Stimulated activated CD4-positive, alpha-beta T cell treated with anti-CD3 and anti-CD28 coated beads, Interleukin-4, amount 100 ng/mL, for 1 hour (primary cell): ENCODE results near the gene EBF3.

Experiments used
- DNase-seq: peaks from one replicate; pipeline ENCODE4 v3.0.0-alpha.2; 2020

EBF3 gene

DNA sequence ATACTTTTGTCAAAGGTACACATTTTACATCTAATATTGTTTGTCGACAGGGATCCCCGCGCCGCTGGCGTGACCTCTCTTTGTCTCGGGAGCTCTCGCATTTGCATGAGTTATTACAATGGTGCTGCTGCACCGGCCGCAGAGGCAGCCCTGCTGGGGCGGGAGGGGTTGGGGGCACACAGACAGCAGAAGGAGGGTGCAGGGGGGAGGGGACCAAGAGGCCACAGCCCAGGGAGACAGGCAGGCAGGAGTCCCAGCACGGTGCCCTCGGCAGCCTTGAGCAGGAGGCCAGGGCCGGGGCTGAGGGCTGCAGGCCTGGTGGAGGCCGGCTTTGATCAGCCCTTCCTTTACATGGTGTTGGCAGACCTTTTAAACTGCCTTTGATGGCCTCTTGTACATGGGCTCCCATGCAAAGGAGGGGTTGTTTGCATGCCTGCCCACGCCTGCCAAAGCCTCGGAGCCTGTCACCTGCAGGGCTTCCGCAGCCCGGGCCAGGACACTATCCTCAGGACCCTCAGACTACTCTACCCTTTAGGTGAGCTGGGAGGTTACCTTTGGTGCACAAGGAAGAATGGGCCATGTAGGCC, 95.5 kb downstream of the EBF3 start:
- no peak for DNase-seq

DNA sequence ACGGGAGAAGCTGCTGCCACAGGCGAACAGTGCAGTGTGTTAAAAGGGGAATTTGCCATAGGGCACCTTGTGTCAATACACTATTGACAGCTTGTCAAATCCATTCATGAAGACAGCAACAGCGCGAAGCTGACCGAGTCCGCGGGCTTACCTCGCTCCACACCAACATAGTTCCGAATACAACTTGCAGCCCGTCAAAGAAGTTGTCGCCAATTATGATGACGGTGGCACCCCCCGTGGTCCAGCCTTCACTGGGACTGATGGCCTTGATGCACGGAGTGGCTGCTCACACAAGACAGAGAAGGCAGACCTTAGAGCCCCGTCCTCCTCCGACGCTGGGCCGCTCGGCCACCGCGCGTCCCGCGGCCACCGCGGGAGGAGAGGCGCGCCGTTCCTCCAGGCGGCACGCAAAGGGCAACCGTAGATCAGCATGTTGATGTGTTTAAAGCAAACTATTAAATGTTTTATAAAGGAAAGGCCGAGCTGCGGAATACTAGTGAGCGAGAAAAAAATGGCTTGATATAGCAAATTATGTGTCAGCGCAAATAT, 96.4 kb downstream of the EBF3 start:
- DNase-seq = no peak

DNA sequence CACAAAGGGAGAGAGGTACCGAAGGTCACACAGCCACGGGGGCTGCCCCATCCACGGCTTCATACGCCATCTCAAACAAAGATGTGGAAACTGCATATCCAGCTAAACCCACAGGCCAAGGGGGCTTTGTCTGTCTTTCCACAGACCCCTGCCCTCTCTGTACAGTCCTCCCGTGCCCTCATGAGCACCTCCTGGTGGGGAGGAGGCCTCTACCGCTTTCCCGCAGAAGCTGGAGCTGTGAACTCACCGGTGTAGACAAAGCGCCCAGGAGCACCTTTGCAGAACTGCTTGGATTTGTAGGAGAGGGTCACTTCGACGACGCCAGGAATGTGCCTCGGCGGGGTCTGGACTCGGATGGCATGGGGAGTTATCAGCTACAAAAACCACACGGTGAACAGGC, 97.2 kb downstream of the EBF3 start:
- no peak for DNase-seq

DNA sequence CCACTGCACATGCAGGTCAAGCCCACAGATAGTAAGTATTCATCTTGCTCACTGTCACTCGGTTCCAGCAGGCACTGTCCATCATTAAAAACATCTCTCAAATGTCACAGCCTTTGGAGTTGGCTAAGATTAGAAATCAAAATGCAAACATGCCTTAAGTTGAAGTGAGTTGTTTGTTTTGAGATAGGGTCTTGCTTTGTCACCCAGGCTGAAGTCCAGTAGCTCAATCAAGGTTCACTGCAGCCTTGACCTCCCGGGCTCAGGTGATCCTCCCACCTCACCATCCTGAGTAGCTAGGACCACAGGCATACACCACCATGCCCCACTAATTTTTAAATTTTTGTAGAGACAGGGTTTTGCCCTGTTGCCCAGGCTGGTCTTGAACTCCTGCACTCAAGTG, 98.1 kb downstream of the EBF3 start:
- no peak for DNase-seq

DNA sequence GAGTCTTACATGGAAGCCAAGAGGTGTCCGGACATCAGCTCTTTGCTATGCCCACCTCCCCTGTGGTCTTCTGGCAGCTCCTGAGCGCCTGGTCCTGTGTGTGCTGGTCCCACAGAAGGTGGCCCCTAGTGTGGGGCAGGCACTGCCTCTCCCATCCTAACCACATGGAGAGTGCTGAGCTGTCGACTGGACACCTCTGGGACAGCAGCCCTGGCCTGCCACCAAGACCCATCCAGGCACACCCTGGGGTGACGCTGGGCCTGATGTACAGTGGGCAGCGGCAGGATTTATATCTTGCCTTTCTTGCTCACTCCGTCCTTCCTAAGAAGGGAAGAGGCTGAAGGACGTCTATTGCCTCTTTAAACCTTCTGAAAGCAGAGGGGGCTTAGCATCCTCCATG, 98.7 kb downstream of the EBF3 start:
- no peak for DNase-seq

DNA sequence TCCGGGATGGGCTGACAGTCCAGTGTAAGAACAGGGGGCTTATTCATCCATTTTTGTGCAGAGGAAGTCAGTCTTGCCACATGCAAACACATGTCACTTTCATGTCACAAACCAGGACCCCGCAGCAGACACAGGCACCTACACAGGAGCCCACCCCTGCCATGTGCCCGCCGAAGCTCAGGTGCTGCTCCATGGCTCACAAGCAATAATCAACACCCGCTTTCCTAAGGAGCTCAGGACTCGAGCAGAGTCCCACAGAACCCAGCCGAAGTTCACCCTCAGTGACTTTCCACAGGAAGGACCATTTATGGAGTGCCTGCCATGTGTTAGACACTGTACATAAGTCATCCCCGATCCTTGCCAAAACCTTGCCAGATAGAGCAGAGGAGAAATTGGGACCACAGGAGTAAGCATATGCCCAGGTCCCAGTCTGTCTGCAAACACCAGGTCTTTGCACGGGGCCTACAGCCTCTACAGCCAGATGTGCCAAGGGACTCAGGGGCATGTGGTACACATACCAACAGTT, 99.4 kb downstream of the EBF3 start:
- no peak for DNase-seq

DNA sequence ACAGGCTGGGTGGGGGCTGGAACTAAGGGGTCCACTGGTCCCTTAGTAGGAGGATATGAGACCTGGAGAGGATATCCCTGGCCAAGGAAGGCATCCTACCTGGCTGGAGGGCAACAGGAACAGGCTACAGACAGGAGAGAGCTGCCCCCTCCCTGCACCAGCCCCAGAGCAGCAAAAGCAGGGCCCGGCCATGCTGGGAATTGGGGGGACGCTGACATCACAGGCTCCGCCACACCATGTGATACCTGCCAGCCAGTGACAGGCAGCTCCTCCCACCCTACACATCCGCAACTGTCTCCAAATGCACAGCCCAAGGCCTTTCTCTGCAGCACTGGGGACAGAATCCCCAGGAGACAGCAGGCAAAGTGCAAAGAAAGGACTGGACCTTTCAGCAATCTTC, 100.0 kb downstream of the EBF3 start:
- no peak for DNase-seq

DNA sequence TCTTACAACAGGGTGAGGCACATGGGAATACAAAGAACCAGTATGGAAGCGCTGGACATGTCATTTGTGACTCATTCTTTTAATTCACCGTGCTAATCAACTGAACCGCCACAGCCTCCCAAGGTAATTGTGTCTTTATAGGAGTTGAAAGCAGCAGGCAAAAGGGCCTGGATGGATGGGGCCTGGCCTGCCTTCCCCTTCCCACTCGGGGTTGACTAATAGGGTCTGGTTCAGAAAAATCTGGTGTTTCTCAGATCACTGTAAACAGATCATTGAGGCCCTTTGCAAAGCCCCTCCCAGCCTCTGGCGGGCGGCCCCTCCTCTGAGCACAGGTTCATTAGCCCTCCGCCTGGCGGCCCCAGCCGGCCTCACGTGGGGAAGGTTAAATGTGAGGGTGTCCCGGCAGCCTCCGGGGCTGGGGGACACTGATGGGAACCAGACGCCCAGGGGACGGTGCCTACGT, 100.8 kb downstream of the EBF3 start:
- no peak for DNase-seq

DNA sequence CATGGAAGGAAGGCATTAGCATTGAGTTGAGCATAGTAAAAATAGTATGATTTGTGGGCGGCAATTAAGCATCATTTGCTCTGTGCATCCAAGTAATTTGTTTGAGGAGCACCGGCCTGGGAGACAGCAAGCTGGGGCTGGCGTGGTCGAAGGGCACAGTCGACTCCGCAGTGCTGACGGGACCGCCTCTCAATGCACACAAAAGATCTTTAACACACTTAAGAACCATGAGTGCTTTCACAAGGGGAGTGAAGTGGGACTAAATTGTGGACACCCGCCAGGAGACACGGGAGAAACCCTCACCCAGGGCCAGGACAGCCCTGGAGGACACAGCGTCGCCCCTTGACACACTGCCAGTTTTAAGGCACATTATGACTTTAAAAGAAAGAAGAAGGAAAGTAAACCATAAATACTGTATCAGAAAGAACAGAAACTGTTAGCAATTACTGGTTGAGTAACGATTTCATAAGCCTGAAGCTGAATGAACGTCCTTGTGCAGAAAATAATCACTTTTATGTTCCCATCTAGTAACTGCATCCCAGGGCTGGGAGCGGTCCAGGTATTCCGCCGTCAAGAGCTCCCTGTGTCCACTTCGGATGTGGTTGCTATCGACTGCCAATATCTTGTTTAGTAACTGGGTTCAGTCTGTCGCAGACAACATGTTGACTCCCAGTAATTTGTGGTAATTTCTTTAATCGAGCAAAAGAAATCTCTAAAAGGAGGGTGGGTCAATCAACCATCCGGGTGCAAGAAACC, 102.1 kb downstream of the EBF3 start:
- DNase-seq = no peak

DNA sequence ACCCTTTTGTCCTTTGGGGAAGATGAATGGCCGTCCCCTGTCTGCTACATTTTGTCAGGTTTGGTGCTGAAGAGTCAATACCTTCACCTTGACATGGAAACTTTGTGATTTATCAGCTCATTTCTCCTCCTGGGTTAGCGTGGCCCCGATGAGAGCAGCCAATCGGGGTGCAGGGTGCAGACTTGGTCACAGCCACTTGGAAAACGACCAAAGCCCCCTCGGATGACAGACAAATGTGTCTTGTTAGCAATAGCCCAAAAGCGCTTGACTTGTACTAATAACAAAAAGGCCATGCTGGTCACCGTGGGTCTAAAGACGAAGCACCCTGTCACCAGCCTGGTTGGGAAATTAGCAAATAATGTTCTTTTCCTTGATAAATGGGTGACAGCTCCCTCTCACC, 103.7 kb downstream of the EBF3 start:
- DNase-seq = no peak

DNA sequence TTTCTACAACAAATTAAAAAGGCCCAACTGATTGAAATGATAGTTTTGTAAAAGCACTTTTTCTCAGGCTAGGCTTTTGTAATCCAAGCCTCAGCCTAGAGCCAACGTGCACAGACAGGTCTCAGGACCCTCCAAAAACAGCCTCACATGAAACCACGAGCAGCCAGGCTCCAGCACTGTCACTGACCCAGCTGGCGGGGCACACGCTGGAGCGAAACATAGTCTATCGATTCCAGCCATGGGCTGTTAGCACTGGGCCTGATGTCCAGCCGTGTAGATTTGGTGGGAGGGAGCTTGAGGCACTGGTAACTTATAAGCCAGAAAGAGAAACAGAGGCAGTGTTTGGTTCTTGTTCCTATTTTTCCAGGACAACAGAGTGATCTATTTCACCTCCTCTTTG, 104.5 kb downstream of the EBF3 start:
- no peak for DNase-seq

DNA sequence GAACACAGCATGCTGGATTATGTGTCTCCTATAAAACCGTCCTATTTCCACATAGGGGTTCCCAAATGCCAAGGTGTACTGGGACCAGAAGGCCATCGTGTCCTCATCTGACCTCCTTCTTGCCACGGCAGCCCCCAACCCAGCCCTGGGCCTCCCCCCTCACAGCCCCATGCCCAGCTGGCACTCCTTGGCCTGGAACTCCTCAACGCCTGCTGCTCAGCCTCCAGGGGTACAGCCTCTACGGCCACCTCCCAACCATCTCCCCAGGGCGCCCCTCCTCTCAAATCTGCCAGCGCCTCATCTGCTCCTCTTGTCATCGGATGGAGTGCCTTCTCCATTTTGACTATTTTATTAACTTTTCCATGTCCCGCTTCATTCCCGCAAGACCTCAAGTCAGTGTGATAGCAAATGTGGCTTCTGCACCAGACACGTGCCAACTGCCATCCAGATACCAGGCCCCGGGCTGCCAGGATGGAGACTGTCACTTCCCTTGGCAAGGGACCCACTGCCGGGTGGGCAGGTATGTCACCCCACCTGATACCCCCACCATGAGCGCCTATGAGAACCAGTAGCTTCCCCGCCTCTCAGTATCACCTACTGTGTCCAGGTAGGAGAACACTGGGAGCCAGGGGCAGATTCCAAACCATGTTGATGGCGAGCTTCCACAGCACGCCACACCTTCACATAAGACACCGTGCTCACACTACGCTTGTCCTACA, 106.7 kb downstream of the EBF3 start:
- DNase-seq = no peak

DNA sequence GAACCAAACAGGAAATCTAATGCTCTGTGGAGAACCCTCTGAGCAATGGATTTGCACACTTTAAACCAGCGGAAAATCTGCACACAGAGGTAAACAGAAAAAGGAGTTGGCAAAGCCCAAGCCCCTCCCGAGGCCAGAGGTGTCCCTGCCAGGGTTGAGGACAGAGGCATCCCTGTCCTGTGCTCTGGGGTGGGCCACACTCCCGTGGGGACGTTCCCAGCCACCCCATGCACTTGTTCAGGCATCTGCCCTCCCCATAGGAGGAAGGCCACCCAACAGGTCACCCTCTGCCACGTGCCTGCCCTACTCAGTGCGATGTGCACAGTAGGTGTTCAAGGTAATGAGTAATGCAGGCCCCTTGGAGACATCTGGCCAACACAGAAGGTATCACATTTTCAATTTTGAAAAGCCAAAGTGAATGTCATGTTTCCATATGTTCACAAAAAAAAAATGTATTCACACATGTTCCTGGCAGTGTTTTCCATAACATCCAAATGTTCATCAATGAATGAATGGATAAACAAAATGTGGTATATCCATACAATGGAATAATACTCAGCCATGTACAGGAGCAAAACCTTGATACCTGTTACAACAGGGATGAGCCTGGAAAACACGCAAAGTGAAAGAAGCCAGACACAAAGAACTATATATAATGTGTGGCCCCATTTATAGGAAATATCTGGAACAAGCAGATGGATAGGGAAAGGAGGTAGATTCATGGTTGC, 108.1 kb downstream of the EBF3 start:
- no peak for DNase-seq

DNA sequence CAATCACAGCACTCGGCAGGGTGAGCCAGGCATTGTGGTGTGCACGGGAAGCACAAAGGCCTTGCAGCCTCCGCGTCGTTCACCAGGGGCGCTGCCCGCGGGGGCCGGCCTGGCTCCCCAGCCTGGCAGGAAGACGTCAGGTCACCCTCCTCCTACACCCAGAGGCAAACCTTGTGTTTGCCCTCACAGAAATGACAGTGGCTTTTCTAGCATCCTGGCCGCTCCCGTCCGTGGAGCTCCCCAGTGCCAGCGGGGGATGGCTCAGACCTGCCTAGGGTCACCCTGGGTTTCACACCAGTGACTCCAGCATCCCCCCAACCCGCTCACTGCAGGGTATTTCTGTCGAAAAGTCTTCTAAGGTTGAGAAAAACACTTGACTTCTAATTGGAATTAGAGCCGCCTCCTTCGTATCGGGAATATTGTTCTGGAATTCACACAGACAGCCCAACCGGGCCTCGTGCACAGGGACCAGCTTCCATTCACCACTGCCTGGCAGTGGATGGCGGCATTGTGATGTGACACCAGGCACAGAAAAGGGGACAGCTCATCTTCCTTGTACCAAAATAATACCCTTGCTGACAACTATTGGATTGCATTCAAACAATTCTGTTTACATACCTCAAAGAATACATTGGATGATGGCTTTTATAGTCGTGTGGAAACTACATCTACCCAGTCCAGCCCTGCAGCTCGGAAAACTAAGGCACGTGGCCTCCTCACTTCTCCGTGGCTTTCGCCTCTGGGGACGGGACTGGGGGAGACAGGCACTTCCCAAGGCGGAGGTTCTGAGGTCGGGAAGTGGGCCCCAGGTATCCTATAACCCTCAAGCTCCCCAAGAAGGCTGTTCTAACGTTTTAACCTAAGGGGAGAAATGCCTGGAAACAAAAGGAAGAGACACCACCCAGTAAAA, 109.0 kb downstream of the EBF3 start:
- DNase-seq = no peak

DNA sequence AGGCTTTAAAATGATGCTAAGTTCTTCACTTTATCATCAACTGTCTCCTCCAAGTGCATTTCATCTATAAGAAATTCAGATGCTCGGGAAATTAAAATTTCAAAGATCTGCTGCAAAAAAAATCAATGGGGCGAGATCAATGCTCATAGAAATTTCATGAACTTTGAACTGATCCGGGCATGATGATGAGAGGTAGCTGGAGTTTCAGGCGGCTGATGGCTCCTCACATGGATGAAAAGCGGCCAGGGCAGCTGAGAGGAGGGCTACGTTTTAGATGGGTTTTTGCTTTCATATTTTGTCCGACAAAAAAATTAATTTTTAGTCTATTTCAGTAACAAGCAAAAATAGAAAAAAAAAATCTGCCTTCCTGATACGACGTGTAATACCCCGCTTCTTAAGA, 109.9 kb downstream of the EBF3 start:
- DNase-seq = no peak

DNA sequence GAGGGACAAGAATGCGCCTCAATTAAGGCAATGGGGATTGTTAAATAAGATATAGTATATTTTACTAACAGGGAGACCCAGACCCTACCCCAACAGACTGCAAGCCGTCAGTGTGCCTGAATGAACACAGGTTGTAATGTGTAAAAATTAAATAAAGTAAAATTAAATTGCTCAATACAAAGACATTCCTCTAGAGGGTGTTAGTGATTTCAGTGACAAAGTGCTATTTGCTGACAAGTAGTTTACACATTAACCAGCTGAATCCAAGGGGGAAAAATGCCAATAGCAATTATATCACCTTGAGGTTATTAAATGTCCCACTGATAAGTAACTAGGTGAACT, 110.5 kb downstream of the EBF3 start:
- no peak for DNase-seq

DNA sequence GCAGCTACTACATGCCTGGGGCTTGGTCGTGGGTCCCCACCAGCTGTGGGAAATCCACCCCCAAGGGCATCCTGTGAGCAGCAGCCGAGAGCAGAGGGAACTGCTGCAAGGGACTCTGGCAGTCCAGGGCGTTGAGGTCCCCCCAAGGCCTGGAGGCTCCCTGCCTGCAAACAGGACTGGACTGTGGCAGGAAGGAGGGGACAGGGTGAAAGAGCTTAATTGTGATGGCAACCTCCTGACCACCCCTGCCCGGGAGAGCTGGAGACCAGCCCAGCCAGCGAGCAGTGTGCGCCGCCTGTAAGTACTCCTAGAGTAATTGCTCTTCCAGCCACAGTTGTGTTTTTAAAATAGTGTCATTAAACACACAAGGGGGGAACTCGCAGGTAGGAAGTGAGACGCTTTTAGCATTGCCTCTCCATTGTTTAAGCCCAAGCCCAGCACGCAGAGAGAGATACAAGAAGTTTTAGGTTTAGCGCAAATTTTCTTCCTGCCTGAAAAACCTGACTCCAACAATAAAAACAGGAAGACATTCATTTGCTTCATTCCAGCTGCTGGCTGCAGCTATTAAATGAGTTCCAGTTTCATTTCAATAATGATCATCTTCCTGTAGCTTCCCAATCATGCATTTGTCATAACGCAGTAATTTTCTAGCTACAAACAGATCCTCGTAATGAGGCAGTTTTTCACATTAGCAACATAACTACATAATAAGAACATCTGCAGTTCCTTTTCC, 111.1 kb downstream of the EBF3 start:
- no peak for DNase-seq

DNA sequence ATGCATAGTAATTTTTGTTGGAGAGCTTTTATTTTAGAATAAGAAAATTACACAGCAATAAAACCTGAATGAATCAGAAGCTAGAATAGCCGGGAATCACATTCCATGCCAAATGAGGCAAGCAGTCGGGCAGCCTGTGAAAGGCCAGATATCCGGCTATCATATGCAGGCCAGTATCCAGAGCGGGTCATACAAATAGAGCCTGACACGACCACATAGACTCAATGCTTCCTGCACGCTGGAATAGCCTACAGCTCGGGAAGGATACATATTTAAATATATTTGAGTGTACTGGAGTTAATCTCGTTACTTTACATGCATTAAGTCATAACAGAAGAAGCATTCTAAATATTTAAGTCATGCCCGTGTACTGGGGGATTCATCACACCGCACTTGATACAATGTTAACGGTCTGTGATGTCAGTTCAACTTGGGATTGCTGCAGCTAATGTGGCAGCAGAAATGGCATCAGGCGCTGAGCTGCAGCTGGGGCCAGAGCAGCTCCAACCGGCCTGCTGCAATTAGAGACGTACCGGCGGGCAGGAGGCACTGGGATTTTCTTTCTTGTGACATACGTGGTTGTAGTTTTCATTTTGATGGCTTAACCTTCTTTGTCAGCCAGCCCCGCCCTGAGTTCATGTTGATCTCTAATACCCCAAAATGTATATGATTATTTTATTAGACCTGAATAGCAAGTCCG, 112.0 kb downstream of the EBF3 start:
- DNase-seq = no peak

DNA sequence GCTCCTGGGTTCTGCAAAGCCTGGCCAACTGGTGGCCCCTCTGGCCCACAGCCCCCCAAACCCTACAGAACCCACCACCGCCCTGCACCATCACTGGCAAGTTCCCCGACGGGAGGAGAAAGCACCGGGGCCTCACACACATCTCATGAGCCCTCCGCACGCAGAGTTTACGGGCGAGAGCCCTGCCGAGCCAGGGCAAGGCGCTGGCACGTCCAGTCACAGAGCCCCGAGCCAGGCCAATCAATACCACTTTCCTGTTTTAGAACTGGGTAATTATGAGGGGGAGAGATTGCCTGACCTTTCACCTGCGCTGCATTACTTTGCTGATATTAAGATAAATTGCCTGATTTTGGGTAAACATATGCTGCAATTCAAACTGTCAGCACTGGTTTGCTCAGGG, 113.3 kb downstream of the EBF3 start:
- DNase-seq = no peak

DNA sequence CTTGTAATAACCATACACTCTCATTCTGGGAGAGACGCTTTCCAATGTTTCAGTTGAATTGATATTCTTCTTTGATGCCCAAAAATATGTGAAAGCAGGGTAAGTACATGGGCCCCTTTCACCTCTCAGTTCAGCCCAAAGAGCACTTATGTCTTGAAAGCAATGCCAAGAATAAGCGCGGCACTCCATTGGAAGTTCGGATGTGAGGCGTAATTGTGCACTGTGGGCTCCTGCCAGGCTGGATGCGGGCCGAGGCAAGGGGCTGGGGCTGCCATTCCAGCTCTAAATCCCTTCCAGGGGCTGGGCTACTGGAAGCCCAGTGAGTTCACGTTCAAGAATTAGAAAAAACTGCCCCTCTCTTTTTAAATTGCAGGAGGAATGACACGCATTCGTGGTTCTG, 113.8 kb downstream of the EBF3 start:
- no peak for DNase-seq

DNA sequence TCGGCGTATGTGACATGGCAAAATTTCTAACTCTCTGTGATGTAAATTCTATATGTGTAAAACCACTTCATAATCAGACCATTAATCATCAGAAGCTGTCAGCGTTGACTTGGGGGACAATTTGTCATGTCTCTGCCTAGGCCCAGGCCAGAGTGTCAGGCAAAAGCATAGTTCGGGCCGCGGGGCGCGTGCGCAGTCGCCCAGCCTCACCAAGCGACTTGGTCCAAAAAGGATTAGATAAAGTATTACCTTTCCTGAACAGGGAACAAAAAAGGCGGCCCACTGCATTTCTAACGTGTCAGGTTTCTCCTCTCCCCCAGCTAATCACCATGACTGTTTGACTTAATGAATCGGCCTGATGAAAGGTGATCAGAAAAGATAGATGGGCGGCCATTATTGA, 114.2 kb downstream of the EBF3 start:
- no peak for DNase-seq
